Medulla oblongata (tissue), 1 donor: ENCODE data around the gene ASIC2.

Experiments
- DNase-seq: peaks from one replicate; pipeline ENCODE4 v3.0.0-alpha.2; 2015; ENCODE audit errors: extremely low spot score

ASIC2 gene

DNA sequence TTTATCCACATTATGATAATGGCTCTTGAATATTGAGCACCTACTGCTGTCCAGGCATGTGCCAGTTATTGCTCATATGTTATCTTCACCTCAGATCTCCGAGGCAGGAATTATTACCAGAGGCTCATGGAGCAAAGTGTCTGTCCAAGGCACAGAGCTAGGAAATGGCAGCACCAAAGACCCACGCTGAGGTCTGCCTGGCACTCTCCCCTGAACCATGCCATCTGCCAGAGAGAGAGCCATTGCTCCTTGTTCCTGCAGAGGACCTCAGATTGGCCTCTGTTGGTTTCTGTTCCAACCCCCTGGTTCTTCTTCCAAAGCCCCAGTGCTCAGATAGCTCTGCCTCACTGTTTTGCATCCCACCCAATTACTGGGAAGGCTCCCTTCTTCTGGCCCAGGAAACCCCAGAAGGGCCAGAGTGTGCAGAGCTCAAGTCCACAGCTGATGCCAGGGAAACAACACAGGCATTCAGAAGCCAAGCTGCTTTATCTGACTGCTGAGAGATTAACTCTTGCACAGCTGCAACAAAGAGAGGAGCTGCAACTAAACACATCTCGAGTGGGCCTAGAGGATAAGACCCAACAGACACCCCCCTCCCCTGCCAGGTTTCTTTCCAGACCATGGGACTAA lies 5.9 kb downstream of the ASIC2 start:
- DNase-seq, result no peak

DNA sequence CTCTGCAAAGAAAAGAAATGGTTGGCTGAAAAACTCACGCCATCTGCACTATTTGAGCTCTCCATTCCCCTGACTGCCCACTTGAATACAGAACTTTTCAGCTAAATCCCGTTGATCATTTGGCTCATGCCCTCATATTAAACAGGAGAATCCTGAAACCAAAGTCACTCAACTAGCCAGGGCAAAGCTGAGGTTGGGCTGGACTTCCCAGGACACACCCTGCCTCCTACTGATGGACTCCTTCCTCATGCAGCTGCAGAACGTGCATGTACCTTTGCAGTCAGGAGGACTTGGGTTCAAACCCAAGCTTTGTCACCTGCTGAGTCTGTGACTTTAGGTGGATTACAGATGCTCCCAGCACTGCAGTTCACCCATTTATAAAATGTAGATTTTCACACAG lies 7.7 kb downstream of the ASIC2 start:
- no peak for DNase-seq

DNA sequence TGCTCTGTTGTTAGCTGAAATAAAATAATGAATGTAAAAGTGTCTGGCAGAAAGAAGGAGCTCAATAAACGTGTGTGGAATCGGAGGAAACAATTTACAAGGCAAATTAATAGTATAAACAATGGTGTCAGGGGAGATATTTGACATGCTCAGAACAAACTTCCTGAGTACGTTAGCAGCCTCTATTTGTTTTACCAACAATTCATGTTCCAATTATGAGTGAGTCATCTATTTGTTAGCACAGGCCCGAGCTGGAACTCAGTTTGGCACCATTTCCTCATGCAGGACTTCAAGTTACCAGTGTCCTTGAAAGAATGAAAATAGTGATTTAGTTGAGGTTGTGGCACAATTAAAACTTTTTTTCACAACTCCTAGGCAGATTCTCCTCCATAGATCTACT lies 9.1 kb downstream of the ASIC2 start:
- DNase-seq, result no peak

GRCh38 chr17:33280162-33280943 lies 12.7 kb downstream of the ASIC2 start:
- DNase-seq, result no peak

GRCh38 chr17:33277436-33278100 lies 15.5 kb downstream of the ASIC2 start:
- no peak for DNase-seq

- DNase-seq, result no peak
These were observed 19.2 kb downstream of the ASIC2 start for GRCh38 chr17:33273743-33274410.

DNA sequence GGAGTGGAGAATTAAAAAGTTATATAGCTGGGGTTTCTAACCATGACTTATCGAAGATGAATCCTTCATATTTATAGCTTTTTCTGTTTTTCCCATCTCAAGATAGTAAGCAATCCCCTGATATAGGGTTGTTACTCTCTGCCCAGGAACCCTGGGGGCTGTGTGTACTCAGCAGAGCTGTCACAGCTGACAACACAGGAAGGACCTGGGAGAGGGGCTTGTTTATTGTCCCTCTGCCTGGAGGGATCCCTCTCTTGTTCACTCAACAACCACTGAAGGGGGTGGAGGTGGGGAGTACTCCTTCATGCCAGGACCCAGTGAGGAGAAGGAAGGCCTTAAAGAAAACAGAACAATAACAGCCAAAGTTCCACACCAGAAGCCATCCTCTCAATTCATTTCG lies 19.8 kb downstream of the ASIC2 start:
- DNase-seq, result no peak

GRCh38 chr17:33272438-33272837 lies 20.7 kb downstream of the ASIC2 start:
- no peak for DNase-seq

DNA sequence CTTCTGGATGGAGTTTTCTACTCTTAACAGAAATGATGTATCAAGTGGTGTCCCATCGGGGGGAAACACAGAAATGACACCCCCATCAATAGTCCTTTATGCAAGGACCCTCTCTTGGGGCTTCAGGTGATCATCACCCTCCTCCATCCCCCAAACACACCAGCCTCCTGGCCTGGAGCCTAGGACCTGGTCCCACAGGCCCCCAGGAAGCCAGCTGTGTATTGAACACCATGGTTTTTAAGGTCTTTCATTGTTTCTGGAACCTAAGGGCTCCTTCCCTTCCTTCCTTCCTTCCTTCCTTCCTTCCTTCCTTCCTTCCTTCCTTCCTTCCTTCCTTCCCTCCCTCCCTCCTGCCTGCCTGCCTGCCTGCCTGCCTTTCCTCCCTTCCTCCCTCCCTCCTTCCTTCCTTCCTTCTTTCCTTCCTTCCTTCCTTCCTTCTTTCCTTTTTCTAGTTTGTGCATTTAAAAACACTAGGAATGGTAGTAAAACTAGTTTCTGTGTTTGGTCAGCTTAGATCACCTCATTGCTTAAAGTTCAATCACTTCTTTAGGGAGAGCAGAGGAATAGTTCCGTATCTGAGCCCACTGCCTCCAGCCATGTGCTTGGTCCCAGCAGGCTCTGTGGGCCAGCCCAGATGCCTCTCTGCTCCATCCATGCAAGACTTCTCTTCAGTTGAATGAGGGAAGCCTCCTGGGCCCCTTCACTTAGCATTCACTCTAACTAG lies 23.6 kb downstream of the ASIC2 start:
- DNase-seq, result no peak

- no peak for DNase-seq
These were observed 25.1 kb downstream of the ASIC2 start for GRCh38 chr17:33267851-33268548.

DNA sequence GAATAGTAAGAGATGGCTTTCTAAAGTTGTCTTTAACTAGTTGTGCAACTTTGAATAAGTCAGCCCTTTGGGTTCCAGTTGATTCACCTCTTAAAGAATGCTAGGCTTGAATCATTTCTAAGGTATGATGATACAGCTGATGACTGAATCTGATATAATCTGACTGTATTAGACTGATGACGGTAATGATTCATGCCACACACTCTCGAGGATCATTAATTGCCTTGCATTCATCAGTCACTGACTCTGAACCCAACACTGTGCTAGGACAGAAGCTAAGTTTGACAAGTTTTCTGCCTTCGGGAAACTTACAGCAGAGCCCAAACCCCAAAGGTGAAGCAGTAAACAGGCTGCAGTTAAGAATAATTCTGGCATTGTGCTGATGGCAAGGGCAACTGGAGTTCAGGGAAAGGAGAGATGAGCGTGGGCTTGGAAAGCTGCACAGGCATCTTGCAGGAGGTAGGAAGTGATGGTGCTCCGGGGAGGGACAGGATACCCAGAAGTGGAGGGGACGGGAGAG lies 25.8 kb downstream of the ASIC2 start:
- DNase-seq, result no peak

- DNase-seq, result no peak
These were observed 26.5 kb downstream of the ASIC2 start for GRCh38 chr17:33266611-33267010.

DNA sequence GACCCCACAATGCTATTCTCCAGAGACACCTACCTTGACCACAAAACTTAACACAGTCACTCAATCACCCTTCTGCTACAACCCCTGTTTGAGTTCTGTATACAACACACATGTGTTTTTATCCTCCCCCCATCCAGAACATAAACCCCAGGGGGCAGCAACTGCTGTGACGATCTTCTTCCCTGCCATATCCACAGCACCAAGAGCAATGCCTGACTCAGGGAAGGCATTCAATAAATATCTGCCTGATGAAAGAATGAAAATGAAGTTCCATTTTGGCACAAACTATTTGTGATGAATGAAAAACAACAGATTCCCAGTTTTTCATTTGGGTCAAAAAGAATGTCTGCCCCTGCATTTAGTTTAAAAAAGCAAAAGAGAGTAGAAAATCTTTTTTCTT lies 27.0 kb downstream of the ASIC2 start:
- DNase-seq, result no peak

DNA sequence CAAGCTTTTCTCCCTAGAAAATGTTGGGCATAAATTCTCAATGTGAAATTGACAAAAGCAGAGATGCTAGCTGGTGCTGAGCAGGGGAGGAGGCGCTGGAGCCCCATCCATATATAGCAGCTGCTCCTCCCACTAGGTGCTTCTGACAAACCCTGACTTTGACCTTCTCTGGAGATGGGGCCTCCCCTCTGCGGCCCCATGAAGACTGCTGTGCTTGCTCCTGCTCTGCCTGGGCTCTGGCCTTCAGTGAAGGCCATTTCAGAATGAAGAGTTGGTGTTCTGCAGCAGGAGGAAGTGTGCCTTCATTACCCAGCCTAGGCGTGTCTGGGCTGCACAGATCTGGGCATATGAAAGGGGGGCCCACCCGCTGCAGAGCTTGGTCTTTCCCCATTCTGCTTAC lies 29.7 kb downstream of the ASIC2 start:
- DNase-seq, result no peak

DNA sequence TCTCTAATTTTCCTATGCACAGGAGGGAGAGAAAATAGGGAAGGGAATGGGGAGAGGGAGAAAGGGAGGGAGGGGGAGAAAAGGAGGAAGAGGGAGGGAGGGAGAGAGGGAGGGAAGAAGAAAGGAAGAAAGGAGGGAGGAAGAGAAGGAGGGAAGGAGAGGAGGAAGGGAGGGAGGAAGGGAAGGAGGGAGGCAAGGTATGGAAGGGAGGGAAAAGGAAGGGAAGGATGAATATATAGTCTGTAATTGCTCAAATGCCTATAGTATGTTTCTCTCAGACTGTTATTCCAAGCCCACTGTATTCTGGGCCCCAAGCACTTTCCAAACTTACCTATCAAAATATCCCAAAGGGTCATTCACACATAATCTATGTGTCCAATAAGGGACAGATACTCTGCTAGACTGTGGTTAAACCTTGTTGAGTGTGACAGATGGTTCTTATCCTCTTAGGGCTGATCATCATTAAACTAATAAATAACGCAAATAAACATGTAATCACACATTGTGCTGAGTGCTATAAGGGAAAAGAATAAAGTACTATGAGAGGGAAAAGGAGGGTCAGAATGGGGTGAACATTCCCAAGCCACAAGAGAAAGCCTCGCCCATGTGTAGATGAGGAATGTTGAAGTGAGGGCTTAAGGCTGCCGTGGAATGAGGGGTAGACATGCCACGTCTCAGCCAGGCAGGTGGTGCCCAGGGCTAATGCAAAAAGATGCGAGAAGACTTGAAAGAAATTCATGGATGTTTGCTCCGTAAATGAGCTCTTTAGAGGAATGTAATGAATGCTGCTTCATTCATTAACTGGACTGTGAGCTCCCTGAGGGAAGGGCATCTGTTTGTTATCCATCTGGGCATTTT lies 30.6 kb downstream of the ASIC2 start:
- DNase-seq, result no peak

- DNase-seq, result no peak
These were observed 31.3 kb downstream of the ASIC2 start for GRCh38 chr17:33261820-33262219.

GRCh38 chr17:33260638-33261037 lies 32.5 kb downstream of the ASIC2 start:
- no peak for DNase-seq

DNA sequence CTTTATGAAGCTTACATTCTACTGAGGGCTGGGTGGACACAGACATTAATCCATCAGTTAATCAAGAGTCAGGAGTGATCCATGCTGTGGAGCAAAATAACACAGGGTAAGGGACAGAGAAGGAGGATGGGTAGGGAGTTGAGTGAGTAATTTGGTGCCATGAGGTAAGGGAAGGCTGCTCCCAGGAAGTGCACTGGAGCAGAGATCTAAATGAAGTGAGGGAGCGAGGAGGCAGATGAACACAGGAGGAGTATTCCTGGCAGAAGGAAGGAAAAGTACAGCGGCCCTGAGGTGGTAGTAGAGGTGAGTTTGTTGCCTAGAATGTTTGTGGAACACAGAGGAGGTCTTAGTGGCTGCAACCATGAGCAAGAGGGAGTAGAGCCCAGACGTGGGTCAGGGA lies 34.8 kb downstream of the ASIC2 start:
- no peak for DNase-seq

- no peak for DNase-seq
These were observed 47.9 kb downstream of the ASIC2 start for GRCh38 chr17:33245183-33245582.

GRCh38 chr17:33243732-33244131 lies 49.4 kb downstream of the ASIC2 start:
- no peak for DNase-seq
